Neural crest cell (in vitro differentiated cells): ENCODE results near the gene ATF6. TPM values are rescaled to one million over a fixed set of nuclear protein-coding genes. Genes with fewer than 3 reads are reported as not detected.

Experiments
- DNase-seq: peaks from one replicate; pipeline ENCODE4 v3.0.0; 2021; ENCODE audit warnings: low read depth, mixed read lengths, low spot score
- H3K27ac Mint-ChIP-seq: one replicate; pipeline ENCODE4 v1.8.0; 2021; ENCODE audit warnings: mild to moderate bottlenecking, mixed read lengths; ENCODE audit not compliant: unreplicated experiment
- H3K27me3 Mint-ChIP-seq: 2 replicates; pipeline ENCODE4 v1.8.0; 2021; ENCODE audit warnings: low read depth, mild to moderate bottlenecking, mixed read lengths
- H3K36me3 Mint-ChIP-seq: 2 replicates; pipeline ENCODE4 v1.8.0; 2021; ENCODE audit warnings: low read depth, mild to moderate bottlenecking, mixed read lengths
- H3K4me1 Mint-ChIP-seq: 2 replicates; pipeline ENCODE4 v1.8.0; 2021; ENCODE audit warnings: mixed read lengths
- H3K4me3 Mint-ChIP-seq: one replicate; pipeline ENCODE4 v1.8.0; 2021; ENCODE audit warnings: mild to moderate bottlenecking, mixed read lengths
- H3K9me3 Mint-ChIP-seq: 2 replicates; pipeline ENCODE4 v1.8.0; 2021; ENCODE audit warnings: mixed read lengths
- total RNA-seq: library from RNA; stranded (reverse); gene quantifications from 2 replicates; pipeline ENCODE4 v1.2.1, GENCODE V29; 2021
- TF ChIP-seq, protein P1 (sequence below): fragments of 200-600 bp; sonication (generic); conservative IDR thresholded peaks from 2 replicates; pipeline ENCODE4 v1.5.0; 2021; ENCODE audit warnings: antibody characterized with exemption, mild to moderate bottlenecking

The ATF6 gene
- total RNA-seq, 1 donor from 2014 or later = 17.8 TPM

DNA sequence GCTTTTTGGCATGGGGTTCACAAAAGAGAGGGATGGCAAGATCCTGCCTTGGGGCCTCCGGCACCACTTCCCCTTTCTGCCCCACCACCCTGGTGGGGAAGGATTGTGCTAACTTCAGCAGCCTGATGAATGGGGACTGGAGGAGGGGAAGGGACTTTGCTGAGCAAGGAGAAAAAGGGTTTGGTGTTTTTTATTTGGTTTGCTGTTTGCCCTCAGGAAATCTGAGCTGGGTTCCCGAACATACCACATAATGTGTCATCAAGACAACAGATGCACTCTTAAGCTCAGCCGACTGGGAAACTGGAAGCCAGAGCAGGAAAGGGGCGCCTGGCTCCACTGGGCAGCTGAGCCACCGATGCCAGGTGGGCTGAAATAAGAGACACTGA lies 237.7 kb downstream of the ATF6 start:
- no peak for DNase-seq
- H3K4me1 Mint-ChIP-seq = peaks cover 9% of the 10 kb centered on the region
- no peak overlapping the region for H3K27ac Mint-ChIP-seq
- no peaks in the 10 kb centered on the region for H3K36me3 Mint-ChIP-seq
- H3K9me3 Mint-ChIP-seq = no peaks in the 10 kb centered on the region
- no peak overlapping the region for H3K4me3 Mint-ChIP-seq
- H3K27me3 Mint-ChIP-seq = no peaks in the 10 kb centered on the region
- TF ChIP-seq, protein P1, sequence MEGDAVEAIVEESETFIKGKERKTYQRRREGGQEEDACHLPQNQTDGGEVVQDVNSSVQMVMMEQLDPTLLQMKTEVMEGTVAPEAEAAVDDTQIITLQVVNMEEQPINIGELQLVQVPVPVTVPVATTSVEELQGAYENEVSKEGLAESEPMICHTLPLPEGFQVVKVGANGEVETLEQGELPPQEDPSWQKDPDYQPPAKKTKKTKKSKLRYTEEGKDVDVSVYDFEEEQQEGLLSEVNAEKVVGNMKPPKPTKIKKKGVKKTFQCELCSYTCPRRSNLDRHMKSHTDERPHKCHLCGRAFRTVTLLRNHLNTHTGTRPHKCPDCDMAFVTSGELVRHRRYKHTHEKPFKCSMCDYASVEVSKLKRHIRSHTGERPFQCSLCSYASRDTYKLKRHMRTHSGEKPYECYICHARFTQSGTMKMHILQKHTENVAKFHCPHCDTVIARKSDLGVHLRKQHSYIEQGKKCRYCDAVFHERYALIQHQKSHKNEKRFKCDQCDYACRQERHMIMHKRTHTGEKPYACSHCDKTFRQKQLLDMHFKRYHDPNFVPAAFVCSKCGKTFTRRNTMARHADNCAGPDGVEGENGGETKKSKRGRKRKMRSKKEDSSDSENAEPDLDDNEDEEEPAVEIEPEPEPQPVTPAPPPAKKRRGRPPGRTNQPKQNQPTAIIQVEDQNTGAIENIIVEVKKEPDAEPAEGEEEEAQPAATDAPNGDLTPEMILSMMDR = no peak

DNA sequence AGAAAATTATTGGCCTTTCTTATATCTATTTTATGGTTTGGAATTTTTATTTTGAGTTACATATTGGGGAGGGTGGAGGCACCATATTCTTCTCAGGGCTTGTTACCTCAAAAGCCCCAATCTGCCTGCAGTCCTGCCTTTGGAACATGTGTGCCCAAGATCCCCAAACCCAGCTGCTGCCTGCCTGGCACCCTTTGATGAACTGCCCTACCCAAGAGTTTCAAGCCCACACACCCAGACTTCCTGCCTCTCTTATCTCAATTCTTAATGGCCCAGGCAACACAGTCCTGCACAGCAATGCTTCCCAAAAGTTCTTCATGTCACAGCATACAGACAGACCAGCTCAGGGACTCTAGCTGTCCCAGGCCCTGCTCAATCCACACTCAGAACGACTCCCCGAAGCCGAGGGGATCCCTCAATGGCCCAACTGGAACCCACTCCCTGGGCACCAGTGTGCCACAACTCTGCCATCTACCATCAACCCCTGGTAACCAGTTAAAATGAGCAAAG lies 238.4 kb downstream of the ATF6 start:
- Mint-ChIP-seq H3K9me3 (no peaks in the 10 kb centered on the region), H3K36me3 (no peaks in the 10 kb centered on the region), H3K4me1 (peaks cover 9% of the 10 kb centered on the region), H3K27me3 (no peaks in the 10 kb centered on the region), H3K4me3 (no peak overlapping the region), H3K27ac (no peak overlapping the region)
- no peak for DNase-seq
- TF ChIP-seq, protein P1 = no peak

DNA sequence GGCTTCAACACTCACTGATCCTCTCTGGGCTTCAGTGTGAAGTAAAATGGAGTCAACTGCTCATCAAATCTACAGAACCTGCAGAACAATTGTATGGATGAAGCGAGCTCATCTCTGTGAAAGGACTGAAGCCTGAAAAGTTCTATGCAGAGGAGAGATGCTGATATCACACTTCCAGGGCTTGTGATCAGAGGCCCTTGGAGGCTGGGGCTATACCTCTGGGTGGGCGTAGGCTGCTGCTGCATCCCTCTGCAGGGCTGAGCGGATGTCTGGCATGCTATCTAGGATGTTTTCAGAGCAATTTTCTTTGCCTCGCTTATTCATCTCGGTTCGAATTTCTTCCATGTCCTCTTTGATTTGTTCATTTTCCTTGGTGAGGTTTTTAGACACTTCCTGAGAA lies 240.0 kb downstream of the ATF6 start:
- H3K27ac Mint-ChIP-seq = peak overlapping the region; percentile 81
- H3K9me3 Mint-ChIP-seq = no peaks in the 10 kb centered on the region
- H3K4me1 Mint-ChIP-seq = peaks cover 9% of the 10 kb centered on the region
- H3K36me3 Mint-ChIP-seq = no peaks in the 10 kb centered on the region
- H3K27me3 Mint-ChIP-seq = no peaks in the 10 kb centered on the region
- H3K4me3 Mint-ChIP-seq = no peak overlapping the region
- TF ChIP-seq, protein P1 = no peak
- DNase-seq = no peak

DNA sequence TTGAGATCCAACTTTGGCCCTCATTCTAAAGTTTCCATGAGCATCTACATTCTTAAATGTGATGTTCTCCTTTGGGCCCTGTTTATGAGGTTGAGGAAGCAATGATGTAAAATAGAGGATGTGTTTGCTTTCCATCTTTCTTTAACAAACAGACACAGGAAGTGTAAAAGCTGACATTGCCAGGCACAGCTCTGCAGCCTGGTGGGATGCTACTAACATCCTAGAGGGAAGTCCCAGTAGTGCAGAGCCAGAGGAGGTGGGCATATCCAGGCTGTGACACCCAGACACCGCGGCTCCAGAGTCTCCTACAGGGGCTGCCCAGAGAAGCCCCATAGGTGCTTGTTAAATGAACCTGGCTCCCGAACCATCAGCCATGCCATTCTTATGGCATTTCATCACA lies 241.3 kb downstream of the ATF6 start:
- Mint-ChIP-seq H3K36me3 (no peaks in the 10 kb centered on the region), H3K9me3 (no peaks in the 10 kb centered on the region), H3K4me3 (no peak overlapping the region), H3K4me1 (peaks cover 9% of the 10 kb centered on the region), H3K27me3 (no peaks in the 10 kb centered on the region), H3K27ac (no peak overlapping the region)
- TF ChIP-seq, protein P1 = no peak
- no peak for DNase-seq

DNA sequence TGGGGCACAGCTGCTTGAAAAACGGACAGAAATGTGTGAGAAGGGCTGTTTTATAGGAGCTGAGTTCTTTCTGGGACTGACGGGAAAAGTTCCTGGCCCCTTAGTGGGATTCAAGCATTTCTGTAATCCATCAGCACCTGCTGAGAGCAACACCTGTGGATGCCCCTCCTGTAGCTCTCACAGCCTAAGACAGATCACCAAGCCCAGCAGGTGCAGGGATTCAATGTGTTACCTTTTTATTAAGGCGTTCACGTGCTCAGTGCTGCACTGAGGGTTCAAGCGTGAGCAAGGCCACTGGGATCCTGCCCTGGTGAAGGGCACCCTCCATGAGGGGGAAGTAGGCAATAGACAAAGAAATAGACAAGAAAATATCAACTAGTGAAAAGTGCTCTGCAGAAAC lies 242.7 kb downstream of the ATF6 start:
- Mint-ChIP-seq H3K36me3 (no peaks in the 10 kb centered on the region), H3K4me3 (no peak overlapping the region), H3K27me3 (no peaks in the 10 kb centered on the region), H3K27ac (no peak overlapping the region), H3K9me3 (no peaks in the 10 kb centered on the region), H3K4me1 (peaks cover 3% of the 10 kb centered on the region)
- no peak for DNase-seq
- TF ChIP-seq, protein P1 = no peak
